NOMO-1 treated with dmso at 0.1 percent for 144 hours (cell line): ENCODE measurements around the gene COL20A1.
"Not testable (repeated sequence)": the region's sequence is repeated elsewhere in the genome, so short reads cannot be mapped to it uniquely, and the experiment has no call there.

Source experiments
- DNase-seq: peaks from one replicate; lab custom pipeline; 2025; ENCODE audit not compliant: unreplicated experiment; lab: John Stamatoyannopoulos, UW

The COL20A1 gene

DNA sequence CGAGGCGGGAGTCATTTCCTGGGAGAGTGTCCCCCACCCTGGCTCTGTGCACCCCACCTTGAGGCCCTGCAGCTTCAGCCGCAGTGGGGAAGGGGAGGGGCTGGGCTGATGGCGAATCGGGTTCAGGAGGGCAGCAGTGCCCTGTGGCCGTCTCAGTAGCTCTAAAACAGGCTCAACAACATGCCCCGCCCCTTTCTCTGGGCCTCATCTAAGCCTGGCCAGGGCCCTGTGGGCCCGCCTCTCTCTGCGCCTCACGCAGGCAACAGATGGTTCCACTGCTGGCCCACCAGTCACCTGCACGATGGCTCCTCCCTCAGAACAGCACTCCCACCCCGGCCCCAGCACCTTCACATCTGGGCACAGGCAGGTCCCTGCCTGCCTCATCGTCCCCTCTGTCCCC, 38.0 kb downstream of the COL20A1 start:
- DNase-seq = no peak

DNA sequence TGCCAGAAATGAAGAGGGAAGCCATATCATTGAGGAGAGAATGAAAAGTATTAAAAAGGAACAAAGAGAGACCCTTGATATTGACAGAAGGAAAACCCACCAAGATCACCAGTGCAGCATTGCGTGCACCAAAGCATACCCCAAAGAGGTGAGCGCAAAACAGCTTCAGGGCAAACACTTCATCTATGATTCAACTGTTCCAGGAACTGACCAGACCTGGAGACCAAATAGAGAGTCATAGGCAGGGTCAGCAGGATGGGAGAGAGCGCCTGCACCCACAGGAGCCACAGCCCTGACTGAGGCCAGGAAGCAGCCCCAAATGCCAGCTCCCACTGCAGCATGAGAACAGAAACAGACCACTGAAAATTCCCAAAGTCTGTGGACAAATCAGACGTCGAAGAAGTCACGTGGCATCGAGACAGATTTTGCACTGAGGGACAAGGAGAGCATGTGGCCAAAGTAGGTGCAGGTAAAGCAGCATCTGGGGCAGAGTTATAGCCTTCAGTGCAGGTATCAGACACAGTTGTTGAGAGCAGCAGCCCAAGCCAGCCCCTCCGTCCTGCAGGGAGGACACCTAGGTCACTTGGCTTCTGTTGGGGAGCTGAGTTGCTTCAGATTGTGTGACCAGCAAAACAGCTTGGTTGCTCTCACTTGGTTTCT, 38.9 kb downstream of the COL20A1 start:
- DNase-seq = no peak

DNA sequence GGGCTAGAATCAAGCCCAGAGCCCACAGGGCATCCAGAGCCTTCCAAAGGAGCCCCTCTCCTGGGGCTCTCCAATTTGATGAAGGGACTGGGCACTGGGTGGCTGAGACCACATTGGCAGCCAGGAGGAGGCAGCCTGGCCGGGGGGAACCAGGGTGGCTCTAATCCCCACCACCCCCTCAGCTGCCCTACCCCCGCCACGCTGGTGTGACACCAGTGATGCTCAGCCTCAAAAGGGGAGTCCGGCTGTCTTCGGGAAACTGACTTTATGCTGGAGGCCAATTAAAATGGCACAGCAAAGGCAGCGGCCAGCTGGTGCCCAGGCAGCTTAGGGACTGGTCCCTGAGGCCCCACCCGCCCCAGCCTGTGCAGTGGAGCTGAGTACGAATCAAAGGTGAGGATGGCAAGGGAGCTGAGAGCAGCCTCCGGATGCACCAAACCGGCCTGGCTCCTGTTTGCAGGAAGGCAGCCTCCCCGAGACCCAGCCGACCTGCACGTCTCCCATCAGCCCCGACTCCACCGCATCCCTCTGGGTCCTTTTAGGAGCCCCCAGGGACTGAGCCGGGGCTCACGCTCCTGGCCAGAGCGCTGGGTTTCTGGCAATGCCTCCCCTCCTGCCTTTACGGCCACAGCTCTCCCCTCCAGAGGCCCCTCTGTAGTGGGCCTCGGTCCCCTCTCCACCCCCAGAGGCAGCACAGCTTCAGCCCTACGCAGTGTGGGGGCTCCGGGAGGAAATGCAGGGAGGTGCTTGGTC, 39.7 kb downstream of the COL20A1 start:
- DNase-seq = no peak

DNA sequence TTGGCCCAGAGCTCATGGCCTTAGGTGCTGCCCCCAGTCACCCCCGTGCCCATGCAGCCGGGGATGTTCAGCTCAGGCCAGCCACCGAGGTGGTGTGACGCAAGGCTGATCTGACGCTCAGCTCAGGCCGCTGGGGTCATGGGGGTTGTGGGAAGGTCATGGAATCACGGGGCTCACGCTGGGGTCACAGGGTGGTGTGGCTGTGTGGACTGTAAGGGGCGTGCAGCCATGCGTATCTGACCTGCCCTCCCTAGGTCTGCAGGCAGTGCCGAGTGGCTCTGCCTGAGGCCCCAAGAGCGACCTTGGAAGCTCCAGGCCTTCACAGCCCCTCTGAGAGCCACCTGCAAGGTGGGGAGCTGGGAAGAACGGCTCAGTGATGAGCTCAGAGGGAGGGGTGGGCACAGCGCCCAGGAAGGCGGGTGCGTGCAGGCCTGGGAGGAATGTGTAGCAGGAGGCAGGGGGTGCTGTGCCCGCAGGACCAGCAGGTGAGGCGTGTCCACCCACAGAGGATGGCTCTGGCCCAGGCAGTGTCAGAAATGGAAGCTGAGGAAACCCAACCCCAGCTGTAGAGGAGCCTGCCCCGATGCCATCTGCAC, 40.4 kb downstream of the COL20A1 start:
- no peak for DNase-seq

DNA sequence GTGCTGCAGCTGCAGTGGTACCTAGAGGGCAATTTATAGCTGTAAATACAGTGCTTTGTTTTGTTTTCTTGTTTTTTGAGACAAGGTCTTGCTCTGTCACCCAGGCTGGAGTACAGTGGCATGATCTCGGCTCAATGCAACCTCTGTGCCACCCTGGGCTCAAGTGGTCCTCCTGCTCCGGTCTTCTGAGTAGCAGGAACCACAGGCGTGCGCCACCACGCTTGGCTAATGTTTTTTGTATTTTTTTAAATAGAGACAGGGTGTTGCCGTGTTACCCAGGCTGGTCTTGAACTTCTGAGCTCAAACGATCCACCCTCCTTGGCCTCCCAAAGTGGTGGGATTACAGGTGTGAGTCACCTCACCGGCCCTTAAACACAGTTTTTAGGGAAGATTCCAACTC, 41.4 kb downstream of the COL20A1 start:
- DNase-seq = no peak

DNA sequence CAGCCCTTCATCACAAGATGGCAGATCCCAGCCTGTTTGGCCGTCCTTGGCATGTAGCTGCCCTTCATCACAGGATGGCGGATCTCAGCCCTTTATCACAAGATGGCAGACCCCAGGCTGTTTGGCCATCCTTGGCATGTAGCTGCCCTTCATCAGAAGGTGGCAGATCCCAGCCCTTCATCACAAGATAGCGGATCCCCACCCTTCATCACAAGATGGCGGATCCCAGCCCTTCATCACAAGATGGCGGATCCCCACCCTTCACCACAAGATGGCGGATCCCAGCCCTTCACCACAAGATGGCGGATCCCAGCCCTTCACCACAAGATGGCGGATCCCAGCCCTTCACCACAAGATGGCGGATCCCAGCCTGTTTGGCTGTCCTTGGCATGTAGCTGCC, 42.1 kb downstream of the COL20A1 start:
- DNase-seq = not testable (repeated sequence)

- no peak for DNase-seq
Measured at GRCh38 chr20:63335711-63336110, 42.7 kb downstream of the COL20A1 start.

GRCh38 chr20:63336232-63336752, 43.3 kb downstream of the COL20A1 start:
- DNase-seq = no peak

DNA sequence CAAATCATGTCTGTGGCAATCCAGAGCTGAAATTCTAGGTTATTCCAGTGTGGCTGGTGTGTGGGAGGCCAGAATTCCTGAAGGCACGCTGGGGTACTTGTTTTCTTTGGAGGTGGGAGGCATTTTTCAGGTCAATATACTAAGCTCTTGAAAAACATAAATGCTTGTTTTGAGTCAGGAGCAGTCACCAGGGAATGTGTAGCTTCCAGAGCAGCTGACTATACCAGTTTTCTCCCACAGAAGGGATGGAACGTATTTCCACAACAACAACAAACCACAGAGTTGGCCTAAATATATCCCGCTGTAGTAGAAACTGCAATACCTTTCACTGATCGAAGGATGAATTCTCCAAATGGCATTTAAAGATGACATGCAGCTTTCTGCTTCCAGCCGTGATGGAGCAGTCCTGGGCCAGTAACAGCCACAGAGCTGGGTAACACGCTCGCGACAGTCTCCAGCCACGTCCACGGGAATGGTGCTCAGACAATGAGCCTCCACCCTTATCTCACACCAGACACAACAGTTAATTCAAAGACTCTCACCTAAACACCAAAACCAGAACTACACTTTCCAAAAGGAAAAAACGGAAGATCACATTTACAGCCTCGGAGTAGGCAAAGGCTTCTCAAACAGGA, 44.9 kb downstream of the COL20A1 start:
- DNase-seq = no peak

DNA sequence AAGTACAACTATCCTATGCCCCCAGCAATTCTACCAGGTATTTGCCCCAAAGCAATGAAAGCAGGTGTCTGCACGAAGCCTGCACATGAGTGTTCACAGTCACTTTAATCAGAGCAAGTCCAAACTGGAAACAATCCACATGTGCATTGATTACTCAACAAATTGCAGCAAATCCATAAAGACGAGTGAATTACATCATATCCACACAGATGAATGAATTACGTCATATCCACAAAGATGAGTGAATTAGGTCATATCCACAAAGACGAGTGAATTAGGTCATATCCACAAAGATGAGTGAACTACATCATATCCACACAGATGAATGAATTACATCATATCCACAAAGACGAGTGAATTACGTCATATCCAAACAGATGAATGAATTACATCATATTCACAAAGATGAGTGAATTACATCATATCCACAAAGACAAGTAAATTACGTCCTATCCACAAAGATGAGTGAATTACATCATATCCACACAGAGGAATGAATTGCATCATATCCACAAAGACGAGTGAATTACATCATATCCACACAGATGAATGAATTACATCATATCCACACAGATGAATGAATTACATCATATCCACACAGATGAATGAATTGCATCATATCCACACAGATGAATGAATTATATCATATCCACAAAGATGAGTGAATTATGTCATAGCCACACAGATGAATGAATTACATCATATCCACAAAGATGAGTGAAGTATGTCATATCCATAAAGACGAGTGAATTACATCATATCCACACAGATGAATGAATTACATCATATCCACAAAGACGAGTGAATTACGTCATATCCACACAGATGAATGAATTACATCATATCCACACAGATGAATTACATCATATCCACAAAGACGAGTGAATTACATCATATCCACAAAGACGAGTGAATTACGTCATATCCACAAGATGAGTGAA, 46.4 kb downstream of the COL20A1 start:
- DNase-seq = not testable (repeated sequence)

DNA sequence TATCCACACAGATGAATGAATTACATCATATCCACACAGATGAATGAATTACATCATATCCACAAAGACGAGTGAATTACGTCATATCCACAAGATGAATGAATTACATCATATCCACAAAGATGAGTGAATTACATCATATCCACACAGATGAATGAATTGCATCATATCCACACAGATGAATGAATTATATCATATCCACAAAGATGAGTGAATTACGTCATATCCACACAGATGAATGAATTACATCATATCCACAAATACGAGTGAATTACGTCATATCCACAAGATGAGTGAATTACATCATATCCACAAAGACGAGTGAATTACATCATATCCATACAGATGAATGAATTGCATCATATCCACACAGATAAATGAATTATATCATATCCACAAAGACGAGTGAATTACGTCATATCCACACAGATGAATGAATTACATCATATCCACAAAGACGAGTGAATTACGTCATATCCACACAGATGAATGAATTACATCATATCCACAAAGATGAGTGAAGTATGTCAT, 47.2 kb downstream of the COL20A1 start:
- DNase-seq = not testable (repeated sequence)

DNA sequence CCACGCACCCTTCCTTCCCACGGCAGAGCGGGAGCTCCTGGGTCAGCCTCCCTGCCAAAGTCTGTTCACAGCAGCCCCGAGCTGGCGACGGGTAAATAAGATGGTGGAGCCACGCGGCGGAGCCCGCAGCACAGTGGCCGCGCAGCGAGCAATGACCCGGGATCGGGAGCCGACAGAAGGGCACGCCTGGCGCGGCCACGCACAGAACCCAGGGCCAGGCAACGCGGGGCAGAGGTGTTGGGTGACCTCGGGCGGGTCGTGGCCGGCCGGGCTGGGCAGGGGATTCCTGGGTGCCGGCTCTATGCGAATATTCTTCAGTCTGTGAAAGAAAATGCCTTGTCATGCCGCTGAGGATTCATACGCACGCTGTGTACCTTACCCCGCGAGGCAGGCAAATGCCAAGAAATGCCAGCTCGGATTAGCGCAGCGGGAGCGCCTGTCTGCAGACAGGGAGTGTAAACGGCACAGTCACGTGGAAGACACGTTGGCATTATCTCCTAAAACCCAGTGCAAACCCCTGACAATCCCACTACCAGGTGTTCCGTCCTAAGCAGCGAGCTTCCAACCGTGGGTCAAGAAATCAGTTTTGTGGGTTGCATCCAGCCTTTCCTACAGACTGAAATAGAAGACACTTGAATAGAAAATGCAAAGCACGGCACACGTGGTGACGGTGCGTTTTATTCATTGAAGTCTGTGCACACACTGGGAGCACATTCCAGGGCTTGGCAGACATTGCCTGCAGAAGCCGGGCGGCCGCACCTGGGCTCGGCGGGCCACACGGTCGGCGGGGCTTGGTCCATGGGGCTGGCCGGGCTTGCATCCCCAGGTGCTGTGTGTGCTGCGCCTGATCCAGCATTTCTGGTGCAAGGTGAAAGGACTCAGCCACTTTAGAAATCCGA, 49.8 kb downstream of the COL20A1 start:
- no peak for DNase-seq

DNA sequence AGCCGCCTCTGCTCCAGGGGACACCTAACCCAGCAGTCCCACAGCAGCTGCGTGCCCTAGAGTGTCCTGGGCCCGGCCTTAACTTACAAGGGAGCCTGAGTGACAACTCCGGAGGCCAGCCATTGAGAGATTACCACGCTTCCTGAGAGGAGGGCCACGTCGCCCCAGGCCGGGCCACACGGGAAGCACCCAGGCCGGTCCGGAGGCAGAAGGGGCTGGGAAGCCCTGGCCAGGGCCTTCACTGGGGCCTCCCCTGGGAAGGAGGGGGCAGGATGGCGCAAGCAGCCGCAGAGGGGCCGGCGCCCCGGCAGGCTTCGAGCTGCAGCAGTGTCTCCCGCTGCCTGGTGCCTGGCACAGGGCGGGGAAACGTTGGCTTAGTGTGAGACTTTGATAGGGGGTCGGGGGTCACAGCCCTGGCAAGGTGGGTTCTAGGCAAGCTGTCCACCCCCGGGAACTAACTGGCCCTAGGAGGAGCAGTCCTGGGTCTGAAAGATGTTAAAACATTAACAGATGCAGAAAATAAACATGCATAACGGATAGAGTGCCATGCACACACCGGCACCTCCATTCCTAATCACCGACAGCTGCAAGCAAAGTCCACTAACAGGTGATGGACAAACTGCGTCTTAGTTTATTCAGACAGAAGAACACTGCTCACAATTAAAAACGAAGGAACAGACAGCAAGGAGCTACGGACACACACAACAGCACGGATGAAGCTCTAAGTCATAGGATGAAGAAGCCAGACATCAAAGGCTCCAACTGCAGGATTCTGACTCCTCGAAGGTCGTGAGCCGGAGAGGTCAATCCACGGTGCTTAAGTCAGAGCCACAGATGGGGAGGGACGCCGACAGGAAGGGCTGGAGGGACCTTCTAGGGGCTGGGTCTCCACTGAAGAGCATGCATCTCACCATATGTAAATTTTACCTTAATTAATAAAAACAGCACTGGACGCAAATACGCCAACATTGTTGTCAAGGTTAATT, 50.8 kb downstream of the COL20A1 start:
- no peak for DNase-seq

DNA sequence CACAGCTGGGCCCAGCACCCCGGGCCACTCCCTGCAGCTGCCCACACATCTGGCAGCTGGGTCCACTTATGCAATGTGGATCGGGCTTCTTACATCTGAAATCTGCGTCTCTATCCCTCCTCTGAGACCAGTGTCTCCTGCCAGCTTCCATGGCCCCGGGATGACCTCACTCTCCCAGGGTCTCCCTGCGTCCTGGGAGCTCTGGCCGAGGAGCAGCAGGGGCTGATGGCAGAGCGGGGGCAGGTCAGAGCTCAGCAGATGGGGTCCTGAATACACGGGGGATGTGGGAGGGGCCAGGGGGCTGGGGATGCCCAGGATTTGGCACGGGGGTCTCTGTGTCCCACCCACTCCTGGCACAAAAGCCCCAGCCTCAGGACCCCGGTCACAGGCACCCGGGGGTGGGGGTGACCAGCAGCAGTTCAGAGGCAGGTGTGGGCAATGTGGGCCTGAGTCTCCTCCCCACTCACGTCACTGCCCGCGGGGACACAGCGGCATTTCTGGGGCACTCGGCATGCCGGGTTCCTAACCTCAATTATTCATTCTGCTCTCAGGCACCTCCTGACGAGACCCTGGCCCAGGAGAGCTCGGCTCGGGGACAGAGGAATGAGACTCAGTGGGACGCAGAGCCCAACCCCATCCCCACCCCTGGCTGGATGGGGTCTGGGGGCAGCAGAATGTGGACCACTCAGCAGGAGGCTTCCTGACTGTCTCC, 51.8 kb downstream of the COL20A1 start:
- no peak for DNase-seq

GRCh38 chr20:63345328-63346100, 52.5 kb downstream of the COL20A1 start:
- no peak for DNase-seq
